ENCODE measurements around the gene ROR2.
"Not testable (repeated sequence)": the region's sequence is repeated elsewhere in the genome, so short reads cannot be mapped to it uniquely, and the experiment has no call there.

Gene ROR2

GRCh38 chr9:91949946-91950664 lies at the start of gene ROR2:
ROR2 (minus strand) TSS chr9:91950228.
- peak within 1 kb of the TSS; percentile 65 for H3K4me3 ChIP-seq (ENCODE audit: low read depth, low read length)
- H3K9ac ChIP-seq (ENCODE audit: low read depth, low read length), result peak within 1 kb of the TSS; percentile 39
- H3K36me3 ChIP-seq (ENCODE audit: control insufficient read depth, insufficient read depth, low read length), result no peaks in the 10 kb centered on the region
- no peaks in the 10 kb centered on the region for H3K9me3 ChIP-seq (ENCODE audit: control insufficient read depth, insufficient read depth, low read length)
- H3K27me3 ChIP-seq (ENCODE audit: control insufficient read depth, insufficient read depth, low read length), result peaks cover 65% of the 10 kb centered on the region
- peak within 1 kb of the TSS; percentile 32 for H3K27ac ChIP-seq (ENCODE audit: low read depth, low read length)
- H3K4me1 ChIP-seq (ENCODE audit: control insufficient read depth, insufficient read depth, low read length), result peaks cover 15% of the 10 kb centered on the region

GRCh38 chr9:91995000-91995655 lies 45.1 kb upstream of the ROR2 start:
- Histone ChIP-seq H3K27me3 (ENCODE audit: control insufficient read depth, insufficient read depth, low read length) (no peaks in the 10 kb centered on the region), H3K4me1 (ENCODE audit: control insufficient read depth, insufficient read depth, low read length) (no peaks in the 10 kb centered on the region), H3K9me3 (ENCODE audit: control insufficient read depth, insufficient read depth, low read length) (no peaks in the 10 kb centered on the region), H3K36me3 (ENCODE audit: control insufficient read depth, insufficient read depth, low read length) (no peaks in the 10 kb centered on the region), H3K9ac (ENCODE audit: low read depth, low read length) (no peak overlapping the region), H3K4me3 (ENCODE audit: low read depth, low read length) (no peak overlapping the region), H3K27ac (ENCODE audit: low read depth, low read length) (peak overlapping the region; percentile 34)

- no peak overlapping the region for H3K4me3 ChIP-seq (ENCODE audit: low read depth, low read length)
- no peak overlapping the region for H3K27ac ChIP-seq (ENCODE audit: low read depth, low read length)
- H3K27me3 ChIP-seq (ENCODE audit: control insufficient read depth, insufficient read depth, low read length), result no peaks in the 10 kb centered on the region
Observed at GRCh38 chr9:91994422-91994821, 44.4 kb upstream of the ROR2 start.

GRCh38 chr9:91992461-91993041 lies 42.5 kb upstream of the ROR2 start:
- no peak overlapping the region for H3K27ac ChIP-seq (ENCODE audit: low read depth, low read length)
- H3K27me3 ChIP-seq (ENCODE audit: control insufficient read depth, insufficient read depth, low read length), result no peaks in the 10 kb centered on the region
- no peak overlapping the region for H3K4me3 ChIP-seq (ENCODE audit: low read depth, low read length)

More at GRCh38 chr9:91994422-91994821, 44.4 kb upstream of the ROR2 start:
- Histone ChIP-seq H3K9ac (ENCODE audit: low read depth, low read length) (no peak overlapping the region), H3K36me3 (ENCODE audit: control insufficient read depth, insufficient read depth, low read length) (no peaks in the 10 kb centered on the region), H3K9me3 (ENCODE audit: control insufficient read depth, insufficient read depth, low read length) (no peaks in the 10 kb centered on the region), H3K4me1 (ENCODE audit: control insufficient read depth, insufficient read depth, low read length) (no peaks in the 10 kb centered on the region)

GRCh38 chr9:91991721-91992341 lies 41.8 kb upstream of the ROR2 start:
- Histone ChIP-seq H3K27ac (ENCODE audit: low read depth, low read length) (no peak overlapping the region), H3K4me3 (ENCODE audit: low read depth, low read length) (no peak overlapping the region), H3K27me3 (ENCODE audit: control insufficient read depth, insufficient read depth, low read length) (no peaks in the 10 kb centered on the region)

More at GRCh38 chr9:91992461-91993041, 42.5 kb upstream of the ROR2 start:
- no peak overlapping the region for H3K9ac ChIP-seq (ENCODE audit: low read depth, low read length)
- H3K9me3 ChIP-seq (ENCODE audit: control insufficient read depth, insufficient read depth, low read length), result no peaks in the 10 kb centered on the region
- H3K4me1 ChIP-seq (ENCODE audit: control insufficient read depth, insufficient read depth, low read length), result no peaks in the 10 kb centered on the region
- no peaks in the 10 kb centered on the region for H3K36me3 ChIP-seq (ENCODE audit: control insufficient read depth, insufficient read depth, low read length)

GRCh38 chr9:91986248-91986647 lies 36.2 kb upstream of the ROR2 start:
- H3K36me3 ChIP-seq (ENCODE audit: control insufficient read depth, insufficient read depth, low read length), result no peaks in the 10 kb centered on the region
- H3K4me3 ChIP-seq (ENCODE audit: low read depth, low read length), result no peak overlapping the region
- no peak overlapping the region for H3K9ac ChIP-seq (ENCODE audit: low read depth, low read length)
- H3K27ac ChIP-seq (ENCODE audit: low read depth, low read length), result no peak overlapping the region
- H3K9me3 ChIP-seq (ENCODE audit: control insufficient read depth, insufficient read depth, low read length), result no peaks in the 10 kb centered on the region
- H3K4me1 ChIP-seq (ENCODE audit: control insufficient read depth, insufficient read depth, low read length), result no peaks in the 10 kb centered on the region
- no peaks in the 10 kb centered on the region for H3K27me3 ChIP-seq (ENCODE audit: control insufficient read depth, insufficient read depth, low read length)

More at GRCh38 chr9:91991721-91992341, 41.8 kb upstream of the ROR2 start:
- Histone ChIP-seq H3K4me1 (ENCODE audit: control insufficient read depth, insufficient read depth, low read length) (no peaks in the 10 kb centered on the region), H3K9ac (ENCODE audit: low read depth, low read length) (no peak overlapping the region), H3K36me3 (ENCODE audit: control insufficient read depth, insufficient read depth, low read length) (no peaks in the 10 kb centered on the region), H3K9me3 (ENCODE audit: control insufficient read depth, insufficient read depth, low read length) (no peaks in the 10 kb centered on the region)

GRCh38 chr9:91985692-91986091 lies 35.7 kb upstream of the ROR2 start:
- Histone ChIP-seq H3K36me3 (ENCODE audit: control insufficient read depth, insufficient read depth, low read length) (no peaks in the 10 kb centered on the region), H3K9me3 (ENCODE audit: control insufficient read depth, insufficient read depth, low read length) (no peaks in the 10 kb centered on the region), H3K27ac (ENCODE audit: low read depth, low read length) (no peak overlapping the region), H3K27me3 (ENCODE audit: control insufficient read depth, insufficient read depth, low read length) (no peaks in the 10 kb centered on the region), H3K9ac (ENCODE audit: low read depth, low read length) (no peak overlapping the region), H3K4me1 (ENCODE audit: control insufficient read depth, insufficient read depth, low read length) (no peaks in the 10 kb centered on the region), H3K4me3 (ENCODE audit: low read depth, low read length) (no peak overlapping the region)

GRCh38 chr9:91978740-91979414 lies 28.8 kb upstream of the ROR2 start:
- H3K9ac ChIP-seq (ENCODE audit: low read depth, low read length), result no peak overlapping the region
- no peak overlapping the region for H3K27ac ChIP-seq (ENCODE audit: low read depth, low read length)

GRCh38 chr9:91975254-91975653 lies 25.2 kb upstream of the ROR2 start:
- not testable (repeated sequence) for H3K27ac ChIP-seq (ENCODE audit: low read depth, low read length); H3K4me3 ChIP-seq (ENCODE audit: low read depth, low read length); H3K27me3 ChIP-seq (ENCODE audit: control insufficient read depth, insufficient read depth, low read length); H3K9me3 ChIP-seq (ENCODE audit: control insufficient read depth, insufficient read depth, low read length); H3K36me3 ChIP-seq (ENCODE audit: control insufficient read depth, insufficient read depth, low read length); H3K4me1 ChIP-seq (ENCODE audit: control insufficient read depth, insufficient read depth, low read length); H3K9ac ChIP-seq (ENCODE audit: low read depth, low read length)

More at GRCh38 chr9:91978740-91979414, 28.8 kb upstream of the ROR2 start:
- Histone ChIP-seq H3K4me3 (ENCODE audit: low read depth, low read length) (no peak overlapping the region), H3K4me1 (ENCODE audit: control insufficient read depth, insufficient read depth, low read length) (no peaks in the 10 kb centered on the region; the same call in 1 of the 2 replicates), H3K36me3 (ENCODE audit: control insufficient read depth, insufficient read depth, low read length) (no peaks in the 10 kb centered on the region), H3K9me3 (ENCODE audit: control insufficient read depth, insufficient read depth, low read length) (no peaks in the 10 kb centered on the region), H3K27me3 (ENCODE audit: control insufficient read depth, insufficient read depth, low read length) (no peaks in the 10 kb centered on the region)

GRCh38 chr9:91972711-91973110 lies 22.7 kb upstream of the ROR2 start:
- H3K4me3 ChIP-seq (ENCODE audit: low read depth, low read length), result no peak overlapping the region
- no peak overlapping the region for H3K9ac ChIP-seq (ENCODE audit: low read depth, low read length)
- no peaks in the 10 kb centered on the region for H3K4me1 ChIP-seq (ENCODE audit: control insufficient read depth, insufficient read depth, low read length)
- H3K27ac ChIP-seq (ENCODE audit: low read depth, low read length), result no peak overlapping the region
- no peaks in the 10 kb centered on the region for H3K9me3 ChIP-seq (ENCODE audit: control insufficient read depth, insufficient read depth, low read length)
- H3K36me3 ChIP-seq (ENCODE audit: control insufficient read depth, insufficient read depth, low read length), result no peaks in the 10 kb centered on the region
- no peaks in the 10 kb centered on the region for H3K27me3 ChIP-seq (ENCODE audit: control insufficient read depth, insufficient read depth, low read length)

Measured in HUES48 (cell line).